Esophagus muscularis mucosa (tissue), 4 donors: ENCODE data around the gene BARX1. TPM values are rescaled to one million over a fixed set of nuclear protein-coding genes. Genes with fewer than 3 reads are reported as not detected.
A peak's percentile ranks its signal among the peaks of the same experiment; 100 is the strongest.

Experiments used
- DNase-seq: peaks from one replicate; pipeline ENCODE4 v3.0.0-alpha.2; 2017; ENCODE audit errors: extremely low spot score
- H3K27ac ChIP-seq, 4 donors: fragments of 200-600 bp; sonication (generic); replicated peaks in 1 of 4; 1 replicate in 3 of 4; 2 replicates in 1 of 4; pipeline ENCODE4 v1.5.1; 2016 to 2019; ENCODE audit warnings: mild to moderate bottlenecking in 1 of 4
- H3K27me3 ChIP-seq, 4 donors: fragments of 200-600 bp; sonication (generic); one replicate each; pipeline versions ENCODE4 v1.5.1 to v1.6.0; 2016 to 2019
- H3K36me3 ChIP-seq, 4 donors: fragments of 200-600 bp; sonication (generic); one replicate each; pipeline ENCODE4 v1.5.1; 2016 to 2019
- H3K4me1 ChIP-seq, 4 donors: fragments of 200-600 bp; sonication (generic); one replicate each; pipeline ENCODE4 v1.5.1; 2016 to 2019
- H3K4me3 ChIP-seq, 4 donors: fragments of 200-600 bp; sonication (generic); 1 replicate in 2 of 4; 2 replicates in 2 of 4; pipeline ENCODE4 v1.5.1; 2016 to 2019; ENCODE audit warnings: mild to moderate bottlenecking in 4 of 4, moderate library complexity in 1 of 4
- H3K9me3 ChIP-seq, 4 donors: fragments of 200-600 bp; sonication (generic); 1 replicate in 3 of 4; 2 replicates in 1 of 4; pipeline ENCODE4 v1.5.1; 2016 to 2019
- CTCF ChIP-seq, 3 experiments: fragments of 200-600 bp in 2 of 3; fragments of 450-650 bp in 1 of 3; sonication (generic) in 2 of 3; IDR thresholded peaks; one replicate each; pipeline ENCODE4 v1.5.1; 2017 to 2019; ENCODE audit warnings: antibody characterized with exemption in 3 of 3, mild to moderate bottlenecking in 2 of 3, moderate library complexity in 1 of 3
- EP300 ChIP-seq: sonication (generic); formaldehyde crosslinking; IDR thresholded peaks from one replicate; pipeline ENCODE4 v1.6.1; 2017; ENCODE audit warnings: antibody characterized with exemption
- POLR2A ChIP-seq: fragments of 450-650 bp; IDR thresholded peaks from one replicate; pipeline ENCODE4 v1.6.1; 2017; ENCODE audit warnings: antibody characterized with exemption, moderate library complexity, mild to moderate bottlenecking, low read depth
- POLR2AphosphoS5 ChIP-seq, 2 donors: sonication (generic); formaldehyde crosslinking; IDR thresholded peaks; one replicate each; pipeline ENCODE4 v1.6.1; 2017; ENCODE audit warnings: antibody characterized with exemption in 2 of 2
- WGBS: methylation state at CpG from one replicate; pipeline ENCODE4 v1.1.5; 2018; 5-methylcytosine and 5-hydroxymethylcytosine counted together
- intact Hi-C: fragments of 100-400 bp; cut with DNase I; formaldehyde crosslinking; loops from one replicate; pipeline ENCODE4 v1.15.1; 2023
- total RNA-seq, 4 donors: library from RNA; depleted of rRNA; stranded (reverse); fragments of >200 nt; gene quantifications; one replicate each; pipeline versions ENCODE4 v1.1.0 to v1.2.1, GENCODE V29; 2016

Gene BARX1
- total RNA-seq, 4 donors from 2014 or later = 0.42 TPM; not detected in 3

GRCh38 chr9:93960971-93961841 is 6.1 kb upstream of the BARX1 start:
- Histone ChIP-seq H3K27ac (no peak overlapping the region), H3K27me3 (peaks cover 6 to 72% (median 52%) of the 10 kb centered on the region in 4 donors), H3K36me3 (no peaks in the 10 kb centered on the region), H3K9me3 (no peaks in the 10 kb centered on the region), H3K4me1 (peaks cover 30 to 42% (median 38%) of the 10 kb centered on the region in 4 donors), H3K4me3 (peak overlapping the region in 1 of 4 donors; percentile 19)
- intact Hi-C loops = loop anchor here (5.0 kb wide), 1 partner anchor 134 kb away; no protein-coding TSS in a partner anchor
- TF ChIP-seq EP300 = no peak
- no peak for TF ChIP-seq POLR2A
- no peak for TF ChIP-seq POLR2AphosphoS5 (IDR thresholded peaks at IDR 0.05)
- TF ChIP-seq CTCF (IDR thresholded peaks at IDR 0.05) = no peak
- 79% methylated on average over 9 of the region's 11 CpGs for WGBS
- no peak for DNase-seq

GRCh38 chr9:93960221-93960970 is 5.2 kb upstream of the BARX1 start:
- WGBS = 16% methylated on average over 43 of the region's 63 CpGs
- Histone ChIP-seq H3K4me3 (peak overlapping the region in 3 of 4 donors; percentile 10 to 41 (median 19)), H3K27me3 (peaks cover 13 to 75% (median 60%) of the 10 kb centered on the region in 4 donors), H3K27ac (no peak overlapping the region), H3K36me3 (no peaks in the 10 kb centered on the region), H3K9me3 (no peaks in the 10 kb centered on the region), H3K4me1 (peaks cover 37 to 50% (median 46%) of the 10 kb centered on the region in 4 donors)
- no peak for TF ChIP-seq EP300
- TF ChIP-seq POLR2AphosphoS5 (IDR thresholded peaks at IDR 0.05) = no peak
- TF ChIP-seq CTCF (IDR thresholded peaks at IDR 0.05) = no peak
- no peak for TF ChIP-seq POLR2A
- DNase-seq = no peak
- intact Hi-C loops = loop anchor here (5.0 kb wide), 1 partner anchor 133 kb away; no protein-coding TSS in a partner anchor

- Histone ChIP-seq H3K9me3 (no peaks in the 10 kb centered on the region), H3K27me3 (peaks cover 13 to 73% (median 61%) of the 10 kb centered on the region in 4 donors), H3K4me3 (peak overlapping the region in 1 of 4 donors; percentile 33), H3K27ac (no peak overlapping the region), H3K36me3 (no peaks in the 10 kb centered on the region), H3K4me1 (peaks cover 38 to 55% (median 50%) of the 10 kb centered on the region in 4 donors)
- no peak for DNase-seq
- TF ChIP-seq CTCF (IDR thresholded peaks at IDR 0.05) (no peak), POLR2AphosphoS5 (IDR thresholded peaks at IDR 0.05) (peak in 1 of 2 donors; percentile 33)
- intact Hi-C loops = loop anchor here (5.0 kb wide), 1 partner anchor 132 kb away; no protein-coding TSS in a partner anchor
- WGBS = 25% methylated on average over 10 of the region's 10 CpGs
These were observed 4.6 kb upstream of the BARX1 start for GRCh38 chr9:93959739-93960154.

GRCh38 chr9:93958819-93959682 is 3.9 kb upstream of the BARX1 start:
- peaks cover 20 to 77% (median 68%) of the 10 kb centered on the region in 4 donors for H3K27me3 ChIP-seq
- no peaks in the 10 kb centered on the region for H3K9me3 ChIP-seq
- peaks cover 43 to 62% (median 57%) of the 10 kb centered on the region in 4 donors for H3K4me1 ChIP-seq
- no peak overlapping the region for H3K27ac ChIP-seq
- no peaks in the 10 kb centered on the region for H3K36me3 ChIP-seq
- intact Hi-C loops = no loop called here
- 10% methylated on average over 43 of the region's 66 CpGs for WGBS
- no peak for TF ChIP-seq POLR2A
- H3K4me3 ChIP-seq = peak overlapping the region; percentile 2 to 38 (median 30)
- no peak for DNase-seq
